Astrocyte of the spinal cord (primary cell): ENCODE data around the gene TUT4.

Source experiments
- DNase-seq: peaks from one replicate; pipeline ENCODE4 v3.0.0; 2011; ENCODE audit warnings: low read depth, low spot score
- H3K4me3 ChIP-seq: 2 replicates; pipeline ENCODE4 v1.5.1; 2011; ENCODE audit warnings: low read depth, mild to moderate bottlenecking, low read length, moderate library complexity
- in situ Hi-C: cut with HindIII; loops from 2 replicates; pipeline ENCODE4 v1.10.0; 2017; ENCODE audit warnings: low sequenced_read_pairs
- TF ChIP-seq, protein P1 (sequence below): IDR thresholded peaks from 2 replicates; pipeline ENCODE4 v1.5.1; 2012; ENCODE audit warnings: low read depth, mild to moderate bottlenecking, low read length, inconsistent platforms

The TUT4 gene

DNA sequence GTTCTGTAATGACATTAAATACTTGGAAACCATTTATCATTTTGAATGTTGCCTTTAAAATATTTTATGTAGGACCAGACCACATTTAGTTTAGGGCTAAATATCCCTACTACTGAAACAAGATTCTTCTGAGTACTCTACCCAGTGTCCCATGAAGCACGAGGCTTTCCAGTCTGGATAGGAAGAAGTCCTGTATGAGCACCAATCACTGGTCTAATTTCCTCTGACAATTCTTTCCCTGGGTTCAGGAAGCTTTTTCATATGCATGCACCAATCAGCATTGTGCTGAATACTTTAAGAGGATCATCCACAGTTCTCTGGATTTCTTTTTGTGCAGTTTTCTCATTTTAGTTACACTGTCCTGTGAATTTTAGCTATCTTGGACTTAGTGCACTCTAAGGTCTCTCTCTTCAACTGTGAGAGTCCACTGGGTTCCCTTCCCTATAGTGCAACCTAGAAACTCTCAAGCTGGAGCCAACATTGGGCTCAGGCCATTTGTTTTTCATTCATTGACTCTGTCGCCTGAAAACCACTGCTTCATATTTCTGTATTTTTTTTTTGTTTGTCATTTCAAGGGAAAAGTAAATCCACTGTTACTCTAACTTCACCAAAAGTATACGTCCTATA is 45.9 kb downstream of the TUT4 start:
- no peak for DNase-seq
- in situ Hi-C loops: no loop called here
- TF ChIP-seq, protein P1, sequence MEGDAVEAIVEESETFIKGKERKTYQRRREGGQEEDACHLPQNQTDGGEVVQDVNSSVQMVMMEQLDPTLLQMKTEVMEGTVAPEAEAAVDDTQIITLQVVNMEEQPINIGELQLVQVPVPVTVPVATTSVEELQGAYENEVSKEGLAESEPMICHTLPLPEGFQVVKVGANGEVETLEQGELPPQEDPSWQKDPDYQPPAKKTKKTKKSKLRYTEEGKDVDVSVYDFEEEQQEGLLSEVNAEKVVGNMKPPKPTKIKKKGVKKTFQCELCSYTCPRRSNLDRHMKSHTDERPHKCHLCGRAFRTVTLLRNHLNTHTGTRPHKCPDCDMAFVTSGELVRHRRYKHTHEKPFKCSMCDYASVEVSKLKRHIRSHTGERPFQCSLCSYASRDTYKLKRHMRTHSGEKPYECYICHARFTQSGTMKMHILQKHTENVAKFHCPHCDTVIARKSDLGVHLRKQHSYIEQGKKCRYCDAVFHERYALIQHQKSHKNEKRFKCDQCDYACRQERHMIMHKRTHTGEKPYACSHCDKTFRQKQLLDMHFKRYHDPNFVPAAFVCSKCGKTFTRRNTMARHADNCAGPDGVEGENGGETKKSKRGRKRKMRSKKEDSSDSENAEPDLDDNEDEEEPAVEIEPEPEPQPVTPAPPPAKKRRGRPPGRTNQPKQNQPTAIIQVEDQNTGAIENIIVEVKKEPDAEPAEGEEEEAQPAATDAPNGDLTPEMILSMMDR: no peak
- H3K4me3 ChIP-seq: no peak overlapping the region

DNA sequence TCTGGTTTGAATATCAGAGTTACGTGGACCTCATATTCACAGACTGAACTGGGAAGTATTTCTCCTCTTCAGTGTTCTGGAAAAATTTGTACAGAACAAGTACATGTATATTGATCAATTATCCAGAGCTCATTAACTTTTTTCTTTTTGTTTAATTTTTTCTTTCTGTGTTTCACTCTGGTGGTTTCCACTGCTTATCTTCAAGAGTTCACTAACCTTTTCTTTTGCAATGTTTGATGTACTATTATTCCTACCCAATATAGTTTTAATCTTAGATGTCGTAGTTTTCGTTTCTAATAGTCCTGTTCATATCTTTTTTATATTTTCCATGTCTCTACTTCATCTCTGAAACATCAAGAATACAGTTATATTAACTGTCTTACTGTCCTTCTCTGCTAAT is 46.5 kb downstream of the TUT4 start:
- TF ChIP-seq, protein P1: no peak
- DNase-seq: no peak
- in situ Hi-C loops: no loop called here
- H3K4me3 ChIP-seq: no peak overlapping the region

DNA sequence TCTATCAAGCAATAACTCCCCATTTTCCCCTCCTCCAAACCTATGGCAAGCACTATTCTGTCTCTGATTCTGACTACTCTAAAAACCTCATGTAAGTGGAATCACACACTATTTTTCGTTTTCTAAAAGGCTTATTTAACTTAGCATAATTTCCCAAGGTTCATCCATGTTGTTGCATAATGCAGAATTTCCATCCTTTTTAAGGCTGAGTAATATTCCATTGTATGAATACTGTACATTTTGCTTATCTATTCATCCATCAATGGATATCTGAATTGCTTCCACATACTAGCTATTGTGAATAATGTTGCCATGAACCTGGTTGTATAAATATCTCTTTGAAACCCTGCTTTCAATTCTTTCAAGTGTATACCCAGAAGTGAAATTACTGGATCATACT is 48.2 kb downstream of the TUT4 start:
- TF ChIP-seq, protein P1: no peak
- DNase-seq: no peak
- in situ Hi-C loops: no loop called here
- no peak overlapping the region for H3K4me3 ChIP-seq

DNA sequence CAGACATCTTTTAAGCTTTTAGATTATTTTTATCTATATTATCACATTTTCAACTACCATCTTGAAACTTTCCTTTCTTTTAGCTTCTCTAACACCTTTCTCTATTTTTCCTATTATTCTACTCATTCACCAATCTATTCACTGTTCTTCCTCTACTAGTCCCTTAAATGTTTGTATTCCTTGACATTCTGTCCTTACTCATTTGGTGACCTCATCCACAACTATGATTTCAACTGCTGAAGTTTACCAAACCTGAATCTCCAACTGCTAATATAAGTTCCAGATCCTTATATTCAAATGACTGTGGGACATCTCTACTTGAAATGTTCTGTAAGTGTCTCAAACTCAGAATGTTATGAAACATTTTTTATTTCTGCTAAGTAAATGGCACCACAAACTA is 49.2 kb downstream of the TUT4 start:
- no peak overlapping the region for H3K4me3 ChIP-seq
- DNase-seq: no peak
- TF ChIP-seq, protein P1: no peak
- in situ Hi-C loops: no loop called here

DNA sequence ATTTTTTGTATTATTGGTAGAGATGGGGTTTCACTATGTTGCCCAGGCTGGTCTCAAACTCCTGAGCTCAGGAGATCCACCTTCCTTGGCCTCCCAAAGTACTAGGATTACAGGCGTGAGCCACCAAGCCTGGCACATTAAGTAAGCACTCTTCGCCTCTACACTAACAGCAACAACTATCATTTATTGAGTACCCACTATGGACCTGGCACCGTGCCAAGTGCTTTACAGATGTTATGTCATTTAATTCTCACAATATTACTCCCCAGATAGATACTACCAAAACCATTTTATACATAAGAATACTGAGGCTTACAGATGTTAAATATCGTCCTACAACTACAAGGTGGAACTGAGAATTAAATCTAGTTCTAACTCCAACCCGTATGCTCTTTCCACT is 50.1 kb downstream of the TUT4 start:
- no peak for DNase-seq
- no peak overlapping the region for H3K4me3 ChIP-seq
- in situ Hi-C loops: no loop called here
- TF ChIP-seq, protein P1: no peak

DNA sequence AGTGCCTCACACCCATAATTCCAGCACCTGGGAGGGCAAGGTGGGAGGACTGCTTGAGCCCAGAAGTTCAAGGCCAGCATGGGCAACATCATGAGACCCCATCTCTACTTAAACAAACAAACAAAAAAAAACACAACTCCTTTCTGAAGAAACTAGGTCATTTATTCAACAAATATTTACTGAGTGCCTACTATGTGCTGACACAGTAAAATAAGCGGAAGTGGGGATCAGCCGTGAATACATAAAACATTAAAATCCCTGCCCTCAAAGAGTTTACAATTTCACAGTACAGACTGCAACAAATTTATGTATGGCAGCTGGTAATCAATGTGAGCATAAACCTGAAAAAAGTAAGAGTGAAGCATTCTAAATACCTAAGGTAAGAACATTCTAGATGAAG is 65.3 kb downstream of the TUT4 start:
- in situ Hi-C loops: no loop called here

More for the DNA sequence above, 65.3 kb downstream of the TUT4 start:
- no peak for DNase-seq
- no peak overlapping the region for H3K4me3 ChIP-seq
- TF ChIP-seq, protein P1: no peak
